HG03060 (cell line): ENCODE results near the gene PIEZO2.
"Not testable (repeated sequence)": the region's sequence is repeated elsewhere in the genome, so short reads cannot be mapped to it uniquely, and the experiment has no call there.

Experiments
- ATAC-seq: cut with Tn5 transposase; IDR thresholded peaks from one replicate; pipeline ENCODE4 v1.9.1; 2021; ENCODE audit warnings: low read depth, moderate number of reproducible peaks; ENCODE audit not compliant: unreplicated experiment

The PIEZO2 gene

GRCh38 chr18:11153097-11153496 lies 3.7 kb upstream of the PIEZO2 start:
- ATAC-seq = no peak

GRCh38 chr18:11150271-11150615 lies 874 bp upstream of the PIEZO2 start:
- ATAC-seq = no peak

- ATAC-seq = no peak
Measured at GRCh38 chr18:11148680-11149440, 509 bp downstream of the PIEZO2 start.

GRCh38 chr18:11147962-11148679 lies 1.2 kb downstream of the PIEZO2 start:
- ATAC-seq = no peak

- no peak for ATAC-seq
Measured at GRCh38 chr18:11147371-11147951, 1.9 kb downstream of the PIEZO2 start.

GRCh38 chr18:11146947-11147345 lies 2.4 kb downstream of the PIEZO2 start:
- no peak for ATAC-seq

- ATAC-seq = no peak
Measured at GRCh38 chr18:11146238-11146946, 3.0 kb downstream of the PIEZO2 start.

GRCh38 chr18:11145413-11146191 lies 3.8 kb downstream of the PIEZO2 start:
- no peak for ATAC-seq

GRCh38 chr18:11137400-11137799 lies 12.0 kb downstream of the PIEZO2 start:
- ATAC-seq = no peak

- no peak for ATAC-seq
Measured at GRCh38 chr18:11136241-11136640, 13.1 kb downstream of the PIEZO2 start.

GRCh38 chr18:11134940-11135339 lies 14.4 kb downstream of the PIEZO2 start:
- ATAC-seq = no peak

GRCh38 chr18:11129059-11129458 lies 20.3 kb downstream of the PIEZO2 start:
- ATAC-seq = not testable (repeated sequence)

GRCh38 chr18:11125492-11126315 lies 23.7 kb downstream of the PIEZO2 start:
- no peak for ATAC-seq

GRCh38 chr18:11124054-11124453 lies 25.3 kb downstream of the PIEZO2 start:
- no peak for ATAC-seq

GRCh38 chr18:11121443-11121849 lies 27.9 kb downstream of the PIEZO2 start:
- no peak for ATAC-seq

GRCh38 chr18:11119959-11120587 lies 29.3 kb downstream of the PIEZO2 start:
- ATAC-seq = no peak

GRCh38 chr18:11119550-11119949 lies 29.8 kb downstream of the PIEZO2 start:
- ATAC-seq = no peak

- ATAC-seq = no peak
Measured at GRCh38 chr18:11118051-11118766, 31.2 kb downstream of the PIEZO2 start.
